ENCODE data around the gene CDH5.
A peak's percentile ranks its signal among the peaks of the same experiment; 100 is the strongest.

Gene CDH5

GRCh38 chr16:66416939-66417700 is 50.6 kb downstream of the CDH5 start:
- peak; percentile 49 to 57 for DNase-seq (ENCODE audit: low read depth in 2 of 2)

DNA sequence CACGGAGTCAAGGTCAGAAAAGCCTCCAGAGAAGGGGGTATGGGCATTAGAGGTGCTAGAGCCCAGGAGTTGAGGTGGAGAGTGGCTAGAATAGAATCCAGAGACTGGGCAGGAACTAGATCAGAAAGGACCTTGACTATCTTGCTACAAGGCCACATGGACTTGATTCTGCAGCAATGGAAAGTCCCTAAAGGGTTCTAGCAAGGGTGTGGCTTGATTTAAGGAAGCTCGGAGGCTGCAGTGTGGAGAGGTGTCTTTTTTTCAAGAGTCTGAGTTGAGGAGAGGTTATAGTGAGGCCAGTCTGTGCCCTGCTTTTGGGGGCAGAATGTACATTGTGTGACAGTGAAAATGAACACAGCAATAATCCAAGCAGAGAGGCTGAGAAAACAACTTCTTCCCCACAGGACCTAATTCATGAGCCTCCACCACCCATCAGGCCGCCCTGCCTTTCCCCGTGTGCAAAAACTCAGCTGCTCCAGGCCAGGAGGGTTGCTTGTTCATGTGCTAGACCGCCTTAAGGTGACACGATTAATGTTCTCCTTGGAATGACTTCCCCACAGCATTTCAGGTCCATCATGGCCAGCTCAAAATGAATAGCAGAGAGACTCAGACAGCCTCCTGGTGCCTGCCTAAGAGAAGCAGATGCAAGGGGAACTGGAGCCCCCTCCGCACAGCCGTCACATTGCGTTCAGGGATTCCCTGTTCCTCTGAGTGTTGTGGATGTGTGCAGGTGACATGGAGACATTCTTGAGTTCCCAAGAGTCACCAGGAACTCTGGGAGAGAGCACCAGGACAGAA is 51.9 kb downstream of the CDH5 start:
- no peak for DNase-seq (ENCODE audit: low read depth in 2 of 2)

DNA sequence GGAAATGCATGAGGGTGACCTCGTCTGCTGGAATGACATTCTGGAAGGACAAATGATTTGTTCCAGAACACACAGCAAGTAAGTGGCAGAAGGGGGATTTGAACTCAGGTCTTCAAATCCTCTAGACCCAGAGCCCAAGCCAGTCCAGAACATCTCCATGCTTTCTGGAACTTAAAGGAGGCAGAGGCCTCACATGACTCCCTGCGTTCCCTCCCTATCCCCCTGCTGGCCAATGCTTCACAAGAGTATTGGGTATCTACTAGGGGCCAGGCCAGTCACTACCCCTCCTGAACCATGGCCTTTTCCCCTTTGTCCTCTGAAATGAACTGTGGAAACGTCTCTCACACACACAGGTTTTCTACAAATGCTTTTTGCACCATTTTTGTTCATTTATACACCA is 53.0 kb downstream of the CDH5 start:
- DNase-seq (ENCODE audit: low read depth in 2 of 2) = no peak

- no peak for DNase-seq (ENCODE audit: low read depth in 2 of 2)
Observed at GRCh38 chr16:66420396-66420795, 53.9 kb downstream of the CDH5 start.

GRCh38 chr16:66421891-66422290 is 55.4 kb downstream of the CDH5 start:
- no peak for DNase-seq (ENCODE audit: low read depth in 2 of 2)

DNA sequence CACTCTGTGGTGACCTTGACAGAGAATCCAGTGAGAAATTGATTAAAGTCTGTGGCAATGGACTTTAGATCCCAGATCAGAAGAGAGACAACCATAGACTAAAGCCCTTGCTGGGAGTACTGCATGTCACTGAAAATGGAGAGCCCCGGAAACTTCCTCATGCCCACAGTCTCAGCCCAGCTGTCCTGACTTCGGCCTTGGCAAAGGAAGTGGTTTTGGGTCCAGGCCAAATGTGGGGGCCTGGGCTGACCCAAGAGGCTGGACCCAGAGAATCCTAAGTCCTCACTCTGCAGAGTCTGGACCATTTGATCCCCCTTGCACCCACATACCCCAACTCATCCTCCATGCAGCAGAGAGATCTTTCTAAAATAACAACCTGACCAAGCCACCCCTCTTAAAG is 55.9 kb downstream of the CDH5 start:
- no peak for DNase-seq (ENCODE audit: low read depth in 2 of 2)

DNA sequence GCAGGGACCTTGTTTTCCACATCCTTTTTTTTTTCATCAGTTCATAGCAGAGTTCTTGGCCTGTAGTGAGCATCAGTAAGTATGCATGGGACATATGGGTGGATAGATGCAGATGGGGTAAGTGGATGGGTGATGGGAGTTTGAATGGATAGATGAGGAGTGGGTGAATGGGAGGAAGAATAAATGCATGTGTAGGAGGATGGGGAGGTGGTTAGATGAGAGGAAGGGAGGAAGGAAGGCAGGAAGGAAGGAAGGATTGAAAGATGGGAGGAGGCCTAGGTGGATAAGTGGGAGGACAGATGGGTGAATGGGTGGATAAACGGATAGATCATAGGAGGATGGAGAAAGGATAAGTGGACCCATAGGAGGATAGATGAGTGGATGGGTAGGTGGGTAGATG is 56.7 kb downstream of the CDH5 start:
- DNase-seq (ENCODE audit: low read depth in 2 of 2) = no peak

GRCh38 chr16:66425651-66426050 is 59.2 kb downstream of the CDH5 start:
- no peak for DNase-seq (ENCODE audit: low read depth in 2 of 2)

DNA sequence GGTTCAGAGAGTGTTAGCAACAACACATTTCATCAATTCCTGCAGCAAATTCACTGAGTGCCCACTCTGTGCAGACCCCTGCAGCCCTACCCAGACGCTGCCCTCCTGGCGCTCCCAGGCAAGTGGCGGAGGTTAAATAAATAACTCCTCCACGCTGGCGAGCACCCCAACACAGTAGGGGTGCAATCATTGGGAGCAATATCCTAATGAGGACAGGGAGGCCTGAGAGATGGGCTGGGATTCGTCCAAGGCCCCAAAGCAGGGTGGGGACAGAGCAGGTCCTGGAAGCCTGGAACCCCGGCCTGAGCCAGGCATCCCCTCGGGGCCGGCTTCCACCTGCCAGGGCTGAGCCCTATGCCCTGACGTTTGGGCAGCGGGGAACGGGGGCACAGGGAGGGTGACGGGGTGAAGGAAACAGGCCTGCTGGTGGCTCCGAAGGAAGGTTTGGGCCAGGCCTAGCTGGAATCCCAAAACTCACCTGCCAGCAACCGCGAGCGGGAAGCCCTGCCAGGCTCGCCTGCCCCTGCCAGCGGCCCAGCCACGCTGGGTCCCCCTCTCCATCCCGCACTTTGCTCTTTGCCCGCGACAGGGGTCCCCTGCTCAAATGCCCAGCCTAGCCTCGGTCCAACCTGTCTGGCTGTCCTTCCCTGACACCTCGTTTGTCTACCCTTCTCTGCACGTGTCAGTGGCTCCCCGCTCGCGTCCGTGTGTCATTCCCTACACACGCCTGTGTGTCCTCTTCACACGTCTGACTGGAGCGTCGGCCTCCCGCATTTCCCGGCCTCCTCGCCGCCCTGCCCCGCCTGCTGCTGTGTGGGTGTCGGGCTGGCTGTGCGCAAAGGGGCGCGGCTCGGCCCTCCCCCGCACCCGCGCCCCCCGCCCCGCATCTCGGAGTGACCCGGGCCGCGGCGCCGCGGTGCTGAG is 59.9 kb downstream of the CDH5 start:
- no peak for DNase-seq (ENCODE audit: low read depth in 2 of 2)

- no peak for DNase-seq (ENCODE audit: low read depth in 2 of 2)
Observed at GRCh38 chr16:66427036-66427860, 60.8 kb downstream of the CDH5 start, which contains the start of gene BEAN1. Gene BEAN1, plus strand, starts transcription at chr16:66427295. Its CDS starts 10,382 bp downstream, at chr16:66437677.

DNA sequence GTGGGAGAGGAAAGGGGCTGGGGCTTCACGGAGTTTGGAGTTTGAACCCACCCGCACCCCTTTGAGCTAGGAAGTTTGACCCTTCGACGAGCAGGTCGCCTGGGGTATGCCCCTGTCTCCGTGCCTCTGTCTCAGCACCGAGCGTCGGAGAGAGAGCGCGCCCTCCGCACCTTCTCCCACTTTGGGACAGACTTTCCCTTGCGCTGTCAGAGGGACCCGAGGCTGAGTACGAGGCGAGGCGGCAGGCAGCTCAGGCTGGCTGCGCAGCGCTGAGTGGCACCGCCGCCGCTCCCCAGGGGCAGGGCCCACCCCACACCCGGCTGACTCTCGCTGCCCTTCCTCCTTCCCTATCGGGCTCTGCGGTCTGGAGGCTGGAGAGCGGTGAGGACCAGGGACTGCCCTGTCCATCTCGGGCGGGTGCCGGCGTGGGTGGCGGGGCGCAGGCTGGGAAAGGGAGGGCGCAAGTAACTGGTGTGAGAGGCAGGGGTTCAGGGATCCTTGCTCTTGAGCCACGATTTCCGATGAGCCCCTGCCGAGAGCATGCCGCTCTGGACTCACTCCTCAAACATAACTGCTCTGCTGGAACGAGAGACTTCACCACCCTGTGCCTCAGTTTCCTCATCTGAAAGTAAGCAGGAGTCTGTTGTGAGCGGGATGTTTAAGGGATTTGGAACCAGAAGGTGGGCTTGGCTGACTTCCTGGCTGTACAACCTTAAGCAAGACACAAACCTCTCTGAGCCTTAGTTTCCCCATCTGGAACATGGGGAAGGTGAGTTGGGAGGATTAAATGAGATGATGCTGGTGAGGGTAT is 61.6 kb downstream of the CDH5 start:
- DNase-seq (ENCODE audit: low read depth in 2 of 2) = no peak

- DNase-seq (ENCODE audit: low read depth in 2 of 2) = no peak
Observed at GRCh38 chr16:66428682-66429251, 62.3 kb downstream of the CDH5 start.

- no peak for DNase-seq (ENCODE audit: low read depth in 2 of 2)
Observed at GRCh38 chr16:66429290-66429962, 62.9 kb downstream of the CDH5 start.

GRCh38 chr16:66430214-66430613 is 63.7 kb downstream of the CDH5 start:
- no peak for DNase-seq (ENCODE audit: low read depth in 2 of 2)

GRCh38 chr16:66431760-66432159 is 65.3 kb downstream of the CDH5 start:
- DNase-seq (ENCODE audit: low read depth in 2 of 2) = no peak

DNA sequence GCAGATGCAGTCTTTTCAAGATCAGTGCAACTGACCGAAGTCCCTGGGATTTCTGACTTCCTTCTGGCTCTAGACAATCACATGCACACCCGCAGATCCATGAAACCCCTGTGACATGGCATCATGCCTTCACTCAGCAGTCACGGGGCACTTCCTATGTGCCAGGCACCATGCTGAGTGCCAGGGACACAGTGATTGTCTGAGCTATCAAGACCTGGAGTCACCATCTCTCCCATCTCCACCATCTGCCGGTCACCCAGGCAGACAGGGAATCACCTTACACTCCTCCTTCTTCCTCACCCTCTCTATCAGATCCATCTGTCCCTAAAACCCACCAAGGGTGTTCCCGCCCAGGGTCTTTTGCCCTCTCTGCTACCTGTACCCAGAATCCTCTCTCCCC is 65.9 kb downstream of the CDH5 start:
- DNase-seq (ENCODE audit: low read depth in 2 of 2) = no peak

- DNase-seq (ENCODE audit: low read depth in 2 of 2) = no peak
Observed at GRCh38 chr16:66434619-66435430, 68.3 kb downstream of the CDH5 start.

DNA sequence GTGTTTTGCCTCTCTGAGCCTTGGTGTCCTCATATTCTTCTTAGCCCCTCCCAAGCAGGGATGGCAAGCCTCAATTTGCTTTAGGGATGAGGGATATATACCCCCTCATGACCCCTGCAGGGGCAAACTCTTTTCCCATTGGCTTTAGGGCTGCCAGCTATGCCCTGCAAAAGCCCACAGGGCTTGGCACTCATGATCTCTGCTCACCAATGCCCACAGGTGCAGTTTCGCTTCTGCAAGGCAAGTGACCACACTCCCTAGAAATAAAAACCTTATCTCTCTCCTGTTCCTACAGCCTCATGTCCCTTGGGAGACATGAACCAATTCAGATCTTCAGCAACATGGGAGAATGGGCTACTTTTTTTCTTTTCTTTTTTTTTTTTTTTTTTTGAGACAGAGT is 69.4 kb downstream of the CDH5 start:
- no peak for DNase-seq (ENCODE audit: low read depth in 2 of 2)
